H54 (cell line): ENCODE measurements around the gene NPEPL1.
"Not testable (repeated sequence)": the region's sequence is repeated elsewhere in the genome, so short reads cannot be mapped to it uniquely, and the experiment has no call there.

Source experiments
- DNase-seq: peaks from one replicate; pipeline ENCODE4 v3.0.0; 2011; ENCODE audit warnings: low spot score, mixed read lengths; ENCODE audit not compliant: insufficient read length
- FAIRE-seq: peaks from 3 replicates; lab custom pipeline; 2011; peaks lifted over from hg19 to GRCh38; lab: Jason Lieb, UNC
- POLR2A ChIP-seq: IDR thresholded peaks from 2 replicates; pipeline ENCODE4 v1.6.1; 2011; ENCODE audit warnings: low read depth, mild to moderate bottlenecking, low read length

NPEPL1 gene

DNA sequence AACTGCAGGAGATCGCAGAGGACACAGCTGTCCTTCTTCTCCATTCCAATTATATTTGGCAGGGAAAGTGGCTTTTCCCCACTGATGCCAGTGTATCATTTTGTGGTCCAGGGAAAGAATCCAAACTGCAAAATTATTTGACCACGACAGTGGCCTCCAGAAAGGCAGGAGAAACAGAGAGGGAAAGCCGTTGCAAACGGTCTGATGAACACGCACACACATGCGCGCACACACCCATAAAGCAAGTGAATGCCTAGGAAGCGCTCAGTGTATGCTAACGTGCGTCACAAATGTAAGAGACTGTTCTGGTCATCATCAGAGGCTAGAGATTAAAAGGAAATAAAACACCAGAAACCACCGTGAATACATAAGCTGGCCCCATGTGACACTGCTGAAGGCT, 54.0 kb downstream of the NPEPL1 start:
- no peak for TF ChIP-seq POLR2A
- FAIRE-seq: no peak
- no peak for DNase-seq

DNA sequence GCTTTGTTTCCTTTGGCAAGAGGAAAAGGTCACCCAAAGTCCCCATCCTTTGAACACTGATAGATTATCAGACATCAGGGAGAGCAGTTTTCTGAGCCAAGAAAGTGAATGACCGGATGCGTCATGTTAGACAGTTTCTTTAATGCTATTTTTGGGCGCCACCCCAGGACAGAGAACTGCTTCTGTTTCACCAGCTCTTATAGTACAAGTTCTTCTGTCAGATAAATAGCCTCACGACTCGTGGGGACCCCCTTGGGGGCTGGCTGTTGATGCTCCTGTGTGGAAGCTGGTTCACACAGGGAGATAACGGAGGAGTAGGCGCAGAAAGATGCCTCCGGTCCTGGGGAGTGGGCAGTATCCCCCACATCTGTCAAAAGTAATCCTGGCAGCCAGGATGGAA, 54.6 kb downstream of the NPEPL1 start:
- no peak for TF ChIP-seq POLR2A
- FAIRE-seq (no peak), DNase-seq (no peak)

DNA sequence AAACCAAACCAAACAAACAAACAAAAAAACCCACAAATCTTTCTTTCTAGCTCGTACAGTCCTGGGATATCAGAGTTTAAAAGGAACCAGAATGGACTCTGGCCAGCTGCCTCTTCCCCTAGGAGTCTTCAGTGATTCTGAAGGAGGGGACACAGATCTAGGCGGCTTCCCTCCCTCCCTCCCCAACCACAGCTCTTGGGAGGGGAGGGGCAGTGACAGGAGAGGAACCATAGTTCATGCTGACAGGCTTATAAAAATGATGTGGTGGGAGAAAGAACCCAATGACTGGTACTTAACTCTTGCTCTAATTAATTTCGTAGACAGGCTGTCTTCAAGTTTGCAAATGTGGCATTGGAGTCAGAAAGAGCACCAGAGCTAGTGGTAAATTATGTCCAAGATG, 56.0 kb downstream of the NPEPL1 start:
- FAIRE-seq: no peak
- no peak for DNase-seq
- TF ChIP-seq POLR2A: no peak

DNA sequence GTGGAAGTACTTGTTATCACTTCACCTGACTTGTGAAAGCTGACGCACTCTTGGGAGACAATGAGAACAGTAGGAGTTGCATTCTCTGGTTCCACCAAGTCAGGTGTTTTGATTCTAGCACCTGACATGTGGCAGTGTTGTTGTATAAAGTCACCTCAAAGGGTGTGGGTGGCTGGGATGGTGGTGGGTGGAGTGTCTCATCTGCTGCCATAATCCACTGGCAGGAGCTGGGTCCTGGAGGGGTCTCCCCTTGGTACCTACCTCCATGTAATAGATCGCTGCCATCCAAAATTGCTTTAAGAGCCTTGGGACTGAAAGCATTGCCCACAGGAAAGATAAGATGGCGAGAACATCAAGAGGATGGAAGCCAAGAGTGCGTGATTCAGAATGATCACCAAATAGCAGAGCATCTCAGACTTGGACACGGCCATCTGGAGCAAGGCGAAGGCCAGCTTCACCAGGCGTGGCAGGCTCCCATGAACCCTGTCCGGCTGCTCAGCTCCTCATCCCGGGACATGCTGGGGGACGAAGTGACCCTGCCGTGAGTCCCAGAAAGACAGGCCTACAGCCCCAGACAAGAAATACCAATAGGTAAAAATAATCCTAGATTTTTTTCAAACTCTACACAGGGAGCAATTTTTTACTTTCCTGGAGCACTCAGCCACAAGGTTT, 56.6 kb downstream of the NPEPL1 start:
- no peak for TF ChIP-seq POLR2A
- DNase-seq (no peak), FAIRE-seq (no peak)

DNA sequence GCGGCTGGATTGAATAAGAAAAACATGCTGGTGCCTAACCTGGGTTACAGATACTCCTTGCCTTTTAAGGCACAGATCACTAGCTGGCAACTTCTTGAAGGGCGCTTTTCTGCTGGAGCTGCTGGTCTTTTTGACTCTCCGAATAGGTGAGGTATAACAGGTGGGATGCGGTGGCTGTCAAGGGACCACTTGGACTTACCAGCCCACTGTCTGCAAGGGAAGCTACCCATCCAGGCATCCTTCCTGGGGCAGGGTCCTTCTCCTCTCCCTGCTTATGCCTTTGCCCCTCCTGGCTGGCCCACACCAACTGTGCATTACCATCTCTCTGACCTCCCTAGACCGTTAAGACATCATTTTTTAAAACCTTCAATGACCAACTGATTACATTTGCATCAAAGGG, 57.4 kb downstream of the NPEPL1 start:
- FAIRE-seq (no peak), DNase-seq (no peak)
- no peak for TF ChIP-seq POLR2A

DNA sequence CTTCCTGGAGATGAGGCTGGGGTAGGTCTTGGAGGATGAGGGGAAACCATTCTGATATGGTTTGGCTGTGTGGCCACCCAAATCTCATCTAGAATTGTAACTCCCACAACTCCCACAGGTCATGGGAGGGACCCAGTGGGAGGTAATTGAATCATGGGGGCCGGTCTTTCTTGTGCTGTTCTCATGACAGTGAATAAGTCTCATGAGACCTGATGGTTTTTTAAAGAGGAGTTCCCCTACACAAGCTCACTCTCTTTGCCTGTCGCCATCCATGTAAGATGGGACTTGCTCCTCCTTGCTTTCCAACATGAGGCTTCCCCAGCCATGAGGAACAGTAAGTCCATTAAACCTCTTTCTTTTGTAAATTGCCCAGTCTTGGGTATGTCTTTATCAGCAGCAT, 58.1 kb downstream of the NPEPL1 start:
- not testable (repeated sequence) for FAIRE-seq, DNase-seq

DNA sequence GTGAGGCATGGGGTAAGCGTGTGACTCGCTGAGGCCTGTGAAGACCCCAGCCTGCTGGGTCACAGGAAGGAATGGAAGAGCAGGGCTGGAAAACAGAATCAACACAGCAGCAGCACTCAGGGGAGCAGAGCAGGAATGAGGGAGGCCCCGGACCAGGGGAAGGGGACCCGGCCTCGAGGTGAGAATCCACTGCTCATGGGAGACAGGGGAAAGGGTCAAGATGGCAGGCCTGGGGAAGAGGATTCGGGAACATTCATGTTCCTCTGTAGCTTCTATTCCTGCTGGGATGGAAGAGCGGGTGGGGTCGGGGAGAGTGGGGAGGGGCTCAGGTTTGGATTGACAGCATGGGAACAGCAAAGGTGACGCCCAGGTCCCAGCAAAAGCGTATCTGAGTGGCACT, 59.4 kb downstream of the NPEPL1 start:
- TF ChIP-seq POLR2A: no peak
- DNase-seq (no peak), FAIRE-seq (no peak)

DNA sequence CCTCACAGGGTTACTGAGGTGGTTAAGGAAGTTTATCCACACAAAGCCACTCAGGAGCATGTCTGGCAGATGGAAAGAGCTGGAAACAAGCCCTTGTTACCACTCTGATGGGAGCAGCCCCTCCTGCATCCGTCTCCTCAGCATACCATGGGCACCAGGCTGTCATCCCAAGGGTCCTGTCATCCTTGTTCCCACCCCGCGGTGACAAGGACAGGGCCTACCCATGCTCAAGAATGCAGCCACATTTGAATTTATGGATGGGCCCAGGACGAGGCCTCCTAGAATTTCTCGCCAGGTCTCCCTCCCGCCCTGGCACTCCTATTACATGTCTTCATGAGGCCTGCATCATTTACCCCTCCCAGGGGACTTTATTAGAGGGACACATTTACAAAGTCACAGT, 60.0 kb downstream of the NPEPL1 start:
- no peak for FAIRE-seq

DNA sequence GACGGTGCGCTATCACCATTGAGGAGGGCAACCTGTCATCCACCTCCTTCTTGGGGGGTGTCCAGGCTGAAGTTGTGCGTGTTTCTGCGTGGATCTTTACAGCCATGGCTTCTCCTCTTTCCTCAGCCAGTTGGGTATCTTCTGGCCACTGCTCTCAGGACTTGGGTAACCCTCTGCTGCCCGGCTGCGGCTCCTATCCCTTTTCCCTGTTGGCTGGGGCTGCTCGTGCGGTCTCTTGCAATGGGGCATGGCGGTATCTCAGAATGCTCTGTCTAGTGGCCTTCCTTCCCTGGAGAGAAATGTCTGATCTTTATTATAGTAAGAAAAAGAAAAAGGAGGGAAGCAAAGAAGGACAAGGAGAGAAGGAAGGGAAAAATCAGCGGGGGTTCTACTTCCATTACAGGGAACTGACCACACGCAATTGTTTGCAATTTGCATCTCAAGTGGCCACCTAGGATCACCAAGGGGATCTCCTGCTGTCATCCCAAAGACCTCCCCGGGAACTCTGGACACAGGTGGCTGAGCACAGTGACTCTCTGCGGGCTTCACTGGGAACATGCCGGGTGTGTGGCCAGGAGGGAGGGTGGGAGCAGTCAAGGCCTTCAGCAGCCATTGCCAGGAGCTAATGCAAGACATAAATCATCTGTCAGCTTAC, 60.8 kb downstream of the NPEPL1 start:
- no peak for DNase-seq
- no peak for FAIRE-seq
- TF ChIP-seq POLR2A: no peak

More for the DNA sequence above, 60.0 kb downstream of the NPEPL1 start:
- no peak for TF ChIP-seq POLR2A
- no peak for DNase-seq

DNA sequence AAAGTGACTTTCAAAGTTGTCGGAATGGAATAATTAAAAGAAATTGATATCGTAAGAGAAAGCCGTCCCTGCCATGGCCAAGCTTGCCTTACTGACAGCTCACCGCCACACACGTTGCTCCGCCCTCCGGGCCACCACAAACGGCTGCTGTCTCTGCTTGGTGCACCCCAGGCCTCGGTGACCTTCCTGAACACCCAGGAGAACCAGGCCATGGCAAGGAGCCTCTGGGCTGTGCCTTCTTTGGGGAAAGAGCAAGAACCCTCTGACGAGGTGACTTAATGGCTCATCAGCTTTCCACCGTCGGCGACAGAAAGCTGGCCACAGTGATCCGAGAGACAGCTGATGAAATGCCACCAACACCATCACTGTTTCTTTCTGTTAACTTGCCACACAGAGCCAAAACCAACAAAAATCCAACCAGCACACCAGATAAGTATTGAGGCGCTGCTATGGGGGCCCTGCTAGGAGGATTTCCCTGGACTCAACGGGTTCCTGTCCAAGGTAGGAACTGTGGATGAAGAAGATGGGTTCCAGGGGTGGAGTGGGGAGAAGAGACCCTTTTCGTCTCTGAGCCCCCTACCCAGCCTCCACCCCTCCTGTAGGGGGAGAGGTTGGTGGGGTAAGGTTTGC, 61.4 kb downstream of the NPEPL1 start:
- FAIRE-seq (no peak), DNase-seq (no peak)
- no peak for TF ChIP-seq POLR2A

DNA sequence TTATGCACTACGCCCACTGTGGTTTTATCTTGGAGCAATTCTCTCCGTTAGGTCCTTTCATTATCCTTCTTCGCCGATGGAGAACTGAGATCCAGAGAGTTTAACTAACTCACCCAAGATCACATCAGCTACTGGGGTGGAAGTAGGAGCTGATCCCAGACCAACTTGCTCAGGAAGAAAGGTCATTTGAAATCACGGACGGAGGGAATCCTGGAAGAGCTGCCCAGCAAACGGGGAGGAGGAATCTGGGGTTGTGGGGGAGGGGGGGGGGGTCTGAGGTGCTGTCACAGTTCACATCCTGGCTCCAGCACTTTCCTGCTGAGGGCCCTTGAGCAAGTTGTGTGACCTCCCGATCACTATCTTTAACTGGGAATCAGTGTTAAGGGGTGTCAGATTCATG, 62.0 kb downstream of the NPEPL1 start:
- FAIRE-seq: no peak
- no peak for TF ChIP-seq POLR2A
- no peak for DNase-seq

DNA sequence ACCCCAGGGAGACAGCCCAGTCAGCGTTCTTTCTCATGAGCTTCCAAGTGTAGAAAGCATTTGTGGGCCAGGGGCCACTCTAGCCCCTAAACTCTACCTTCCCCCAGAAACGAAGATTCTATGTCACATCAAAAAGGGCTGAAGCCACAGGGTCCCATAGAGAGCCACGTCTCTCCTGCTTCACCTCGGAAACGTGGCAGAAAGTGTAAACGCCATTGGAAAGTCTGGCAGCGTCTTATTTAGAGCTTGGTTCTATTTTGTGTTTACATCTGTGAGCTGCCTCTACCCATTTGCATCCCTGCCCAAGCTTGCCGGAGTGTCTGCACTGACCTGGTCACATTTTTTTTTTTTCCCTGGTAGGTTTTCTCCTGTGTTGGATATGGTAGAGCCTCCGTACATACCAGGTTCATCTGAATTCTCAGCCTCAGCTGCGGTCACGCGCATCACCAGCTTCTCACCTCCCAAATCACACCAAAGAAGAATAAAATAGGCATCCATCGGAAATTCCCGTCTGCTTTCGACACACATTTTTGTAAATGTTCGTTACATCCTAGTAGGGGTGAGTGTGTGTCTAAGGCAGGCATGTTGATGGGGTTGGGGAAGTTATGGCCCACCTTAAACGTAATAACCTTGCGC, 62.6 kb downstream of the NPEPL1 start:
- DNase-seq (no peak), FAIRE-seq (no peak)
- no peak for TF ChIP-seq POLR2A

DNA sequence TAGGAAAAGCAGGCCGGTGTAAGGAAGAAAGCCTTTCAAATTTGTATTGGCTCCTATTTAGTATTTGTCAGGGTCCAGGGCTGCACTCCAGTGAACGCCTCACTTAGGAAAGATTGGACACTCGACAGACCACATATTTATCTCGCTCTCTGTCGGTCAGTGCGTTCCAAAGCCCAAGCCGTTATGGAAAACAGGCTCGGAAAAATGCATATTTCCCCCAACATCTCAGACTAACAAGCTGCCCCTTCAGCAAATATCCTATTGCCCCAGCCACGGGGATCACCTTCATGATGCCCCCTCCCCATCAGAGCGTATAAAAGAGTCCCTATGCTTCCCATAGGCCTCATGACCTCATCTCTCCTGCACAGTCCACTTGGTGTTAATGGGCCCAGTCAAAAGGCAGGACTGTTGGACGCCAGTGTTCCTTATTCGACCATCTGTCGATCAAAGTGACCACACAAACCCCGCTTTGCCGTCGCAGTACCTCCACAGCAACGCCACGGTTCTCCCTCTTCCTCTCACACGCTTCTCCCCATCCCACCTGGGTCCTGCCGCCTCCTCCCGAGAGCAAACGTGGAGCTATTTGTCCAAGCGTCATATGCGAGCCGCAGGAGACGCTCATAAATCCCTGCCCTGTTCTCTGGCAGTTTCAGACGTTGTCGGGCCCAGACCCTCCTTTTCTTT, 63.3 kb downstream of the NPEPL1 start:
- TF ChIP-seq POLR2A: no peak
- FAIRE-seq (no peak), DNase-seq (no peak)

DNA sequence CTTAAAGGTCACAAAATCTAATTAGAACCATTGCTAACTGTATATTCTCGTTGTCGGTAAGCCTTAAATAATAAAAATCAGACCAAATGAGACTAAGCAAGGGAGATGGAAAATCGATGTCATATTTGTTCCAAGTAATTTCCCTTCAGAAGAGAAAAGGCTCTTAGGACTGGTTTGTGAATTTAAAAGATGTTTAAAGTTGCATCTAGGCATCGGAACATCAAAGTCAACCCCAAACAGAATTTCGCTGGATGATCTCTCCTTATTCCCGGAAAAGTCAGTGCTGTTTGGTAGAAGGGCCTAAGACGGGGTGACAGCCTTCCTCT, 63.8 kb downstream of the NPEPL1 start:
- DNase-seq (no peak), FAIRE-seq (no peak)
- no peak for TF ChIP-seq POLR2A

DNA sequence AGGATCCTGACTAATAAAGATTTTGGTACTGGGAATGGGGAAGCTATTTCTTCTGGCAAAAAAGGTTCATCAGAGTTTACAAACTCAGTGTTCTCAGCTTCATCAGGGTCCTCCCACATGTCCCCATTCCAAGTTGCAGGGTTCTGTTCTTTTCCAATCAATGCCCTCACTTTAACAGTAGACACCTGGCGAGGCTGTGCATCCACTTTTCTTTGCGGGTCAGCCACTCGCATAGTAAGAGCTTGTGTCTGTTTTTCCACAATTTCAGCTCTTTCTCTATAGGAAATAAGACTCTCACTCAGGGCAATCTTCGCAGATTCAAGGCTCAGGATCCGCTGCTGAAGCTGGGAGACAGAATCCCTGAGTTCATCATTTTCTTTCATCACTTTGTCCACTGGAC, 65.0 kb downstream of the NPEPL1 start:
- DNase-seq, FAIRE-seq: not testable (repeated sequence)
